ENCODE data around the gene PTPRN2. TPM values are rescaled to one million over a fixed set of nuclear protein-coding genes. Genes with fewer than 3 reads are reported as not detected.

Gene PTPRN2
- total RNA-seq, 1 experiment from 2014 or later = 1.1 TPM

DNA sequence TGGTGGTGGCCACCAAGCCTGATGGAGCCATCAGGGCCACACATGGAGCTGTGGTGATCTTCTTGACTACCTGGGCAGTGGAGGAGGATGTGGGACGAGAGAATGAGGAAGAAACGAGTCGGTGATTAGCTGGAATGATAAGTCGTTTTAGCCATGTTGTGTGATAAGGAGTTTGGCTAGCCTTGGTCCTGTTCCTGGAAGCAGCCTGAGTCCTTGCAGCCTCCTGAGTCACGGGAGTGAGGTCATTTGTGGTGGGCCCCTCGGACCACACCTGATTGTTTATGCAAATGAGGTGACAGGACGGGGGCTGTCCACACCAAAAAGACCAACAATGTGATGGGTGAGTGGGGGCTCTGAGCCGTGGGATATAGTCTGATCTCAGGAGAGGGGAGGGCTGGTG, 554.4 kb downstream of the PTPRN2 start:
- Histone ChIP-seq H3K9me3 (ENCODE audit: control insufficient read depth, insufficient read depth, low read depth, low read length) (no peaks in the 10 kb centered on the region), H3K27me3 (ENCODE audit: control insufficient read depth, insufficient read depth, low read length) (peaks cover 6% of the 10 kb centered on the region), H3K4me3 (ENCODE audit: low read depth in 2 of 2, low read length in 2 of 2) (no peak overlapping the region), H3K27ac (ENCODE audit: low read length) (no peak overlapping the region), H3K4me1 (ENCODE audit: control insufficient read depth, insufficient read depth, low read length) (no peaks in the 10 kb centered on the region), H3K36me3 (ENCODE audit: control insufficient read depth, insufficient read depth, low read length) (no peaks in the 10 kb centered on the region)
- CTCF ChIA-PET = no interaction called here
- ATAC-seq = no peak
- POLR2A ChIA-PET = no interaction called here
- in situ Hi-C loops (cut with HindIII; ENCODE audit: low pct_unique_long_range_greater_than_20kb, low sequenced_read_pairs) = no loop called here
- no TSS peak for BruUV-seq (replicated peaks)
- TF ChIP-seq POLR2AphosphoS5 (IDR thresholded peaks at IDR 0.05; ENCODE audit: low read depth, low read length) = no peak
- TF ChIP-seq SIN3A (IDR thresholded peaks at IDR 0.05; ENCODE audit: borderline replicate concordance, insufficient read depth, low read depth, low read length) = no peak
- TF ChIP-seq, protein P1, sequence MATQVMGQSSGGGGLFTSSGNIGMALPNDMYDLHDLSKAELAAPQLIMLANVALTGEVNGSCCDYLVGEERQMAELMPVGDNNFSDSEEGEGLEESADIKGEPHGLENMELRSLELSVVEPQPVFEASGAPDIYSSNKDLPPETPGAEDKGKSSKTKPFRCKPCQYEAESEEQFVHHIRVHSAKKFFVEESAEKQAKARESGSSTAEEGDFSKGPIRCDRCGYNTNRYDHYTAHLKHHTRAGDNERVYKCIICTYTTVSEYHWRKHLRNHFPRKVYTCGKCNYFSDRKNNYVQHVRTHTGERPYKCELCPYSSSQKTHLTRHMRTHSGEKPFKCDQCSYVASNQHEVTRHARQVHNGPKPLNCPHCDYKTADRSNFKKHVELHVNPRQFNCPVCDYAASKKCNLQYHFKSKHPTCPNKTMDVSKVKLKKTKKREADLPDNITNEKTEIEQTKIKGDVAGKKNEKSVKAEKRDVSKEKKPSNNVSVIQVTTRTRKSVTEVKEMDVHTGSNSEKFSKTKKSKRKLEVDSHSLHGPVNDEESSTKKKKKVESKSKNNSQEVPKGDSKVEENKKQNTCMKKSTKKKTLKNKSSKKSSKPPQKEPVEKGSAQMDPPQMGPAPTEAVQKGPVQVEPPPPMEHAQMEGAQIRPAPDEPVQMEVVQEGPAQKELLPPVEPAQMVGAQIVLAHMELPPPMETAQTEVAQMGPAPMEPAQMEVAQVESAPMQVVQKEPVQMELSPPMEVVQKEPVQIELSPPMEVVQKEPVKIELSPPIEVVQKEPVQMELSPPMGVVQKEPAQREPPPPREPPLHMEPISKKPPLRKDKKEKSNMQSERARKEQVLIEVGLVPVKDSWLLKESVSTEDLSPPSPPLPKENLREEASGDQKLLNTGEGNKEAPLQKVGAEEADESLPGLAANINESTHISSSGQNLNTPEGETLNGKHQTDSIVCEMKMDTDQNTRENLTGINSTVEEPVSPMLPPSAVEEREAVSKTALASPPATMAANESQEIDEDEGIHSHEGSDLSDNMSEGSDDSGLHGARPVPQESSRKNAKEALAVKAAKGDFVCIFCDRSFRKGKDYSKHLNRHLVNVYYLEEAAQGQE (IDR thresholded peaks at IDR 0.05; ENCODE audit: insufficient read depth in 1 of 2, low read depth in 2 of 2, low read length in 1 of 2) = no peak
- TF ChIP-seq, protein P2, sequence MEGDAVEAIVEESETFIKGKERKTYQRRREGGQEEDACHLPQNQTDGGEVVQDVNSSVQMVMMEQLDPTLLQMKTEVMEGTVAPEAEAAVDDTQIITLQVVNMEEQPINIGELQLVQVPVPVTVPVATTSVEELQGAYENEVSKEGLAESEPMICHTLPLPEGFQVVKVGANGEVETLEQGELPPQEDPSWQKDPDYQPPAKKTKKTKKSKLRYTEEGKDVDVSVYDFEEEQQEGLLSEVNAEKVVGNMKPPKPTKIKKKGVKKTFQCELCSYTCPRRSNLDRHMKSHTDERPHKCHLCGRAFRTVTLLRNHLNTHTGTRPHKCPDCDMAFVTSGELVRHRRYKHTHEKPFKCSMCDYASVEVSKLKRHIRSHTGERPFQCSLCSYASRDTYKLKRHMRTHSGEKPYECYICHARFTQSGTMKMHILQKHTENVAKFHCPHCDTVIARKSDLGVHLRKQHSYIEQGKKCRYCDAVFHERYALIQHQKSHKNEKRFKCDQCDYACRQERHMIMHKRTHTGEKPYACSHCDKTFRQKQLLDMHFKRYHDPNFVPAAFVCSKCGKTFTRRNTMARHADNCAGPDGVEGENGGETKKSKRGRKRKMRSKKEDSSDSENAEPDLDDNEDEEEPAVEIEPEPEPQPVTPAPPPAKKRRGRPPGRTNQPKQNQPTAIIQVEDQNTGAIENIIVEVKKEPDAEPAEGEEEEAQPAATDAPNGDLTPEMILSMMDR (IDR thresholded peaks at IDR 0.05) = no peak
- TF ChIP-seq TCF7L2 (IDR thresholded peaks at IDR 0.05; ENCODE audit: low read depth, low read length) = no peak
- intact Hi-C loops (cut with micrococcal nuclease; ENCODE audit: unreplicated experiment) = no loop called here
- no peak for DNase-seq (ENCODE audit: low read depth, low spot score)

DNA sequence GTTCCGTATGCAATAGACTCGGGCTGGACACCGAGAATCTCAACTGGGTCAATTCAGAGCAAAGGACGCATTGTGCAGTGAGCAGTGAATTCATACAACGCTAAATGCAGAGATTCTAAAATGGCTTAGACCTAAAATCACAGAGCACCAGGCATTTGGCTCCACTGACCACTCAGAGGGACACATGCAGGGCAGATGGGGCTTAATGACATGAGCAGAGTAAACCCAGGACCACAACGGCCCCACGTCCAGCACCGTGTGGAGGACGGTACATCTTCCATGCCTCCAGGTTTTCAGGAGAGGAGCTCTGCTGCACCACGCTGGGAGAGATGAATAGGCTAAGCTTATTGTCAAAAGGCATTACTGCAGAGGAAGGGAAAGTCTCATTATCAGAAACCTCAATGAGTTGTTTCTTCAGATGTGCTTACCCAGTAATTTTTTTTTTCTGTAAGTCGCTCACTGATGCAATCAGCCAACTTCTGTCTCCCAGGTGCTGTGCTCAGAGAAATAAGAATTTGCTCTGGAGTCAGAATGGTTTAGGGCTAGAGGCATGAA, 555.0 kb downstream of the PTPRN2 start:
- CTCF ChIA-PET = no interaction called here
- Histone ChIP-seq H3K4me1 (ENCODE audit: control insufficient read depth, insufficient read depth, low read length) (no peaks in the 10 kb centered on the region), H3K27ac (ENCODE audit: low read length) (no peak overlapping the region), H3K4me3 (ENCODE audit: low read depth in 2 of 2, low read length in 2 of 2) (no peak overlapping the region), H3K27me3 (ENCODE audit: control insufficient read depth, insufficient read depth, low read length) (peaks cover 6% of the 10 kb centered on the region), H3K36me3 (ENCODE audit: control insufficient read depth, insufficient read depth, low read length) (no peaks in the 10 kb centered on the region), H3K9me3 (ENCODE audit: control insufficient read depth, insufficient read depth, low read depth, low read length) (no peaks in the 10 kb centered on the region)
- no TSS peak for BruUV-seq (replicated peaks)
- ATAC-seq = no peak
- in situ Hi-C loops (cut with HindIII; ENCODE audit: low pct_unique_long_range_greater_than_20kb, low sequenced_read_pairs) = no loop called here
- POLR2A ChIA-PET = no interaction called here
- intact Hi-C loops (cut with micrococcal nuclease; ENCODE audit: unreplicated experiment) = no loop called here
- DNase-seq (ENCODE audit: low read depth, low spot score) = no peak
- TF ChIP-seq POLR2AphosphoS5 (IDR thresholded peaks at IDR 0.05; ENCODE audit: low read depth, low read length) (no peak), SIN3A (IDR thresholded peaks at IDR 0.05; ENCODE audit: borderline replicate concordance, insufficient read depth, low read depth, low read length) (no peak), TCF7L2 (IDR thresholded peaks at IDR 0.05; ENCODE audit: low read depth, low read length) (no peak)
- TF ChIP-seq, protein P1 (IDR thresholded peaks at IDR 0.05; ENCODE audit: insufficient read depth in 1 of 2, low read depth in 2 of 2, low read length in 1 of 2) = no peak
- TF ChIP-seq, protein P2 (IDR thresholded peaks at IDR 0.05) = no peak
